ENCODE data around the gene VASH1.

Gene VASH1

GRCh38 chr14:76786601-76787000 lies 25.3 kb downstream of the VASH1 start:
- no peak for DNase-seq

GRCh38 chr14:76792422-76792821 lies 31.2 kb downstream of the VASH1 start:
- DNase-seq = no peak

GRCh38 chr14:76793324-76793723 lies 32.1 kb downstream of the VASH1 start:
- no peak for DNase-seq

- no peak for DNase-seq
Observed at GRCh38 chr14:76793956-76794355, 32.7 kb downstream of the VASH1 start.

DNA sequence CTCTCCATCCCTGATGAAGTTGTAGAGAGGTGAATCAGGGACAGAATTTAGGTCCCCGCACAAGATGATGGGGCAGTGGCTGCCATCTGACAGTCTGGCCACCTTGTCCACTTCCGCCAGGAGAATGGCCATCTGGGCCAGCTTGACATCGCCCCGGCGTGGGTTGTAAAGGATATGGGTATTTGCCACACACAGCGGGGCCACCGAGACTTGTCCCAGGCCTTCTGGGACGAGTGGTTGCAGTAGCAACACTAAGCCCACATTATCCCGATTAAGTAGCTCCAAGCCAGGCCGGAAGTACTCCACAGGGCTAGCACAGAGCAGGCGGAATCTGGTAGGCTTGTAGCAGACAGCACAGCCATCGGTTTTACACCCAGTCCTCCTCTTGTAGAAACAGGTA lies 45.2 kb downstream of the VASH1 start:
- DNase-seq = no peak

GRCh38 chr14:76808011-76808410 lies 46.7 kb downstream of the VASH1 start:
- DNase-seq = no peak

DNA sequence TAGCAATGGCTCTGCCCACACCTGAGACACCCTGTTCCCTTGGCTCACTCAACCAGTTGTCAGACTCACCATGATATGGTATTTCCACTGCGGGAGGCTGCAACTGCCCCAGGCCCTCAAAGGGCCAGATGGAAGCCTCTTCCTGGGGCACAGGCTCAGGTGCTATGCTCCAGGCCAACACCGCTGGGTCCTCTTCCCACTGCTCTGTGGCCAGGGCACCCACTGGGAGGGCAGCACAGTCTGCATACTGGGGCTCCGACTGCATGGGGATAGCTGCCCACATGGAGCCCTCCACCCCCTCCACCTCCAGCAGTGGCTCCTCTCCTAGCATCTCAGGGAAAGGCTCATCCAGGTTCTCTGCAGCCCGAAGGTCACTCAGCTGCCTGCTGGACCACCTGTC lies 47.7 kb downstream of the VASH1 start:
- DNase-seq = no peak

DNA sequence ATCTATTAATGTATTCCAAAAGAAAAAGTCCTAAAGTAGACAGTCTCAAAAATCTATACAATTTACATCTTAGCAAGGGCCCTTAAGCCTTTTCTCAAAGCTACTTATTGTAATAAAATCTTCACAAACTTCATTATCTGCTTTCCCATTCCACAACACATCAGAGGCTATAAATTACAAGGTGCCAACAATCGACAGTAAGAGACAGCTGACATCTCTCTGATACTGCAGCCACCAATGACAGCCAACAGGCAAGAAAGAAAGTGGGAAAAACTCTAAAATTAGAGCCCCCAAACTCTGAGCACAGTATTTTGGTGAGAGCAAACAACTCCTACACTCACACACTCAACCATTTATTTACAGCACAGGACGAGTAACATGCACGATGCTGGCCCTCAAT lies 49.3 kb downstream of the VASH1 start:
- DNase-seq = no peak

- no peak for DNase-seq
Observed at GRCh38 chr14:76810953-76811400, 49.7 kb downstream of the VASH1 start.

DNA sequence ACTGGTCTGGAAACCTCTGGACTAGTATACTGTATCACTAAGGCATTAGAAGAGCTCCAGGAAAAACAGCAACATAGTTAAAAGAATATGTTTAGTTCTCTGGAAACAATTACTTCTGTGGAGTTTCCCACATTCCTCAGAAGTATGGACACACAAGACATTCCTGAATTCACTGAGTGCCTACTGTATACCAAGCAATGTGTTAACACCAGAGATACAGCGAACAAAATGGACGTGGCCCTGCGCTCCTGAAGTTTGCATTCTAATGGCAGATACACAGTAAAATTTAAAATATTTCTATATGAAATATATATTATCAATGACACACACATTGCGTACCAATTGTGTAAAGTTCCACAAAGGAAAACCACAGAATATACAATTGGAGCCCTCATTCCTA lies 50.3 kb downstream of the VASH1 start:
- no peak for DNase-seq

DNA sequence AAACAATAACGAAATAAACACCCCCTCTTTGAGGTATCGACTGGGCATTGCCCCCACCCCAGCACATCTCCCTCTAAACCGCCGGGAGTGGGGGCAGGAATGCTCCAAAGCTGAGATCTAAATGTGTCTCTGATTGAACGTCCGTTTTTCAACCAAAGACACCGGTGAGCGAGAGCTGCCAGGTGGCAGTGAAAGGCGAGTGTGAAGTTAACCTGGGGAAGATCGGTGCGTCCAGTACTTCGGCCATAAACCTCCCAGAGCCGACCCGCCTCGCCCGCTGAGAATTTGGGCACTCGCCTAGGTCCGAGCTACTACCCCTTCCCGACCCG lies 50.8 kb downstream of the VASH1 start:
- no peak for DNase-seq

DNA sequence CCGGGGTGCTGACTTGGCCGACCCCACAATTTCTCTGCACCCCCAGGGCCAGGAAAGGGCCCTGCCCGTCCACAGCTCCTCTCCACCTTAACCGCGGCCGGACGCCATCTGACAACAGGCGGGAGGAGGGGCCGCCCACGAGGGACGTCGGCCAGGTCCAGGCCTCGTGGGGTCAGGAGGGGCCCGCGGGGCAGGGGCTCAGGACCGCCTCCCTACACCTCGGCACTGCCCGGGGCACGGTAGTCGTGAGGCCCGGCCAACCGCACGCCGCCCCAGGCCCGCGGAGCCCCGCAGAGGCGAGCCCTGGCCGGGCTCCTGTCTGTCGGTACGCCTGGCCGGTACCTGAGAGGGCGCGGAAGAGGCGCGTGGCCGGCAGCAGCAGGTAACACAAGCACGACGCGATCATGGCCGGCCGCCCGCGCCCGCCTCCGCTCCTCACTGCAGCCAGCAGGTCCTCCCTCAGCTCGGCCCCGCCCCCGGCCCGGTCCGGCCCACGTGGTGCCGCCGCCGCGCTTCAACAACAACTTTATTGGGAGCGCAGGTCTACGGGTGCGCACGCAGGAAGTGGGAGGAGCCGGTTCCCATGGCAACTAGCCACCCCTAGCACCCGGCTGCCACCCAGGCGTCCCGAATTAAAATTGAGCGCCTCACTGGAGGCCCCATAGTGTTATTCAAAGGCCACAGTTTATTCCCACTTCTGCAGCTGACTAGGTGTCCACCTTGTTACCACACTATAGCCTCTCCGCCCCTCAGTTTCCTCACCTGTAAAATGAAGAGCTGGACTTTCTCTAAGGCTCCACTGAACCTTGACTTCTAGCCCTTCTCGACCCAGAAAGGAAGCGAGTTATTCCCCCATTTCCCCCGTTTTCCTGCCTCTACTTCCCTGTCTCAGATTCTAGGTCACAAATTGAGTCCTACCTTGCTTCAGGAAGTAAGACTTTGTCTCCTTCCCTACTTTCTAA lies 51.4 kb downstream of the VASH1 start, which contains the start of gene ANGEL1:
Gene ANGEL1, minus strand, starts transcription at position 461 of the 962 bp plus-strand sequence. Its CDS starts 55 bp downstream, at position 406.
- DNase-seq = peak; percentile 95 to 98

DNA sequence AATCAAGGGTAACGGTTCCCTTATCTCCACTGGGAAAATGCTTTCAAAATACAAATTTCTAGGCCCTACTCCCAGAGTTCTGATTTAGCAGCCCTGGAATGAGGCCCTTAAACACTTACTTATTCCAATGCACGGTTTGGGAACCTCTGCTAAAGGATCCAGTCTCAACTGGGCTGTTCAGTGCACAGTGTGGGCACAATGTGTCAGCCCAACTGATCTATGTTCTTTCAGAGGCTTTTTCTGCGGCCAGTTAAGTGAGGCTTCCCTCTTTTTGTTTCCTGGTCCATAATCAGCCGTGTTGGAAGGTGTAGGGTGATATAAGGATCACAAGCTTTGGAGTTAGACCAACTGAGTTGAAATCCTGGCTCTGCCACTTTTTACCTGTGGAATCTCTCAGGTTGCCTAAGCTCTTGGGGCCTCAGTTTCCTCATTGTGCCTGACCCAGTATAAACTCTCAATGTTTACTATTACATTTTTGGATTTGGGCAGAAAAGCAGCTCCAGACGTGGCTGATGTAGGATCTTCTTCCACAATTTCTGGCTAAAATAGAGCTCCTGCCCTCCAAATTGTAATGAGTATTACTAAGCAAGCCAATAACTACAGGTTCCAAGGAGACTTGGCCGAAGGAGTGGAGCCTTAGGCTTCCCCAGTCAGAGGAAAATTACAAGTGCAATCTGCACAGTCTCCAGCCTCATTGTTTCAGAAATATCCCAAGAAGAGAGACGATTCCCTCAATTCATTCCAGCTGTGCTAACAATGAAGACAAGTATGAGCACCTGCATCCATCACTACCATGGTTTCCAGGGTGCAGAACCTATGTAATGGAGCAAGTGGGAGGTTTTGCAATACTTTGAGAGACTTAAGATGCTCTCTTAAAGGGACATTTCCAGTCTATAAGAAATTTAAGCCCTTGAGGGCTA lies 53.7 kb downstream of the VASH1 start:
- no peak for DNase-seq

- DNase-seq = no peak
Observed at GRCh38 chr14:76820700-76821099, 59.4 kb downstream of the VASH1 start.

GRCh38 chr14:76826122-76826521 lies 64.9 kb downstream of the VASH1 start, which contains the start of gene LRRC74A:
TSS of gene LRRC74A (plus strand) at chr14:76826408. CDS start at chr14:76826698, 290 bp downstream.
- DNase-seq = no peak

DNA sequence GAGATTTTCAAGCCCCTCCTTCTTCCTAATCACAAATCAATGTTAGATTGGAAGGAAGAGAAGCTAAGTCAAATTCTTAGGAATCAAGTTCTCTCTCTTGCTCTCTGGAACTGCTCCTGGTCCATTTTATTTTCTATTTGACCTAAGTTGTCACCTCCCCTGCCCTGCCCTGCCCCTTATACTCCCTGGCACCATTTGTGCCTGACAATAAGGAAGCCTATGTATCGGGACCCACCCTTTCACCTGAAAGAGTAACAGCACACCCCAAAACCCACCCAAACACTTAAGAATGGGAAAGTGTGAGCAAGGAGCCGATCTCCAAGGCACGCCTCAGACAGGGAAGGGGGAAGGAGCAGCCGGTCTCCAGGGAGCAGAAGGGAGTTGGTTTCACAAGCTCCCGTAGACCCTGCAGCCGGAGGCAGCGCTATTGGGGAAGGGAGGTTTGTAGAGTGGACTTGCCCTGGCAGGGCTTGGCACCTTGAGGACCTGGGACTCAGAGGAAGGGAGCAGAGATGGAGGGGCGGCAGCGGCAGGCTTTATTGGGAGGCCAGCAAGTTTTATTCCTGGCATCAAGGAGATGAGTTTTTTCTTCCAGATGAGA lies 66.5 kb downstream of the VASH1 start:
- no peak for DNase-seq

GRCh38 chr14:76828339-76829012 lies 67.2 kb downstream of the VASH1 start:
- no peak for DNase-seq

- no peak for DNase-seq
Observed at GRCh38 chr14:76829013-76829365, 67.7 kb downstream of the VASH1 start.

GRCh38 chr14:76829650-76830421 lies 68.6 kb downstream of the VASH1 start:
- no peak for DNase-seq

DNA sequence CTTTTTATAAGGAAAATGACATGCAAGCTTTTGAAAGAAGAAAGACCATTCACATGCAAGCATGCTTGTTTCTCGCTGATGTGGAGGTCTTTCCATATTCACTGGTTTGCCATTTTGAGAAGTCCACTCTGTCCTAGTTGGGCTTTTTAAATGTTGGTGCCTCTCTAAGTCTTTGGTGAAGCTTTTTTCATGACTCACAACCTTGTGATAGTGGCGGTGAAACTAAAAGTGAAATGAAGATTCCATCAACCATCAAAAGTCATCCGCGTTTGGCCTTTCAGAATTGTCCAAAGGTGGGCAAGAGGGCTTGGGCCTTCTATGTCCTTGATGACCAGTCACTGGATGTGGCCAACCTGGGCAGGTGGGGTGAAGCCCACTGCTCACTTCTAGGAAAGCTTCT lies 69.3 kb downstream of the VASH1 start:
- DNase-seq = no peak

GRCh38 chr14:76832503-76832988 lies 71.3 kb downstream of the VASH1 start:
- DNase-seq = no peak
